Nephron (organoid): Measurements from ENCODE around the gene SMOC2.

Experiments
- H3K27ac Mint-ChIP-seq, 3 experiments: 2 replicates each; pipeline ENCODE4 v1.8.0; 2020; ENCODE audit warnings: mixed read lengths in 3 of 3, mild to moderate bottlenecking in 2 of 3, moderate library complexity in 1 of 3
- H3K27me3 Mint-ChIP-seq: 2 replicates; pipeline ENCODE4 v1.8.0; 2021; ENCODE audit warnings: low read depth, mild to moderate bottlenecking, moderate library complexity, mixed read lengths
- H3K36me3 Mint-ChIP-seq: 2 replicates; pipeline ENCODE4 v1.8.0; 2020; ENCODE audit warnings: low read depth, mixed read lengths
- H3K4me1 Mint-ChIP-seq: 2 replicates; pipeline ENCODE4 v1.8.0; 2020; ENCODE audit warnings: mixed read lengths
- H3K4me3 Mint-ChIP-seq, 3 experiments: 2 replicates each; pipeline ENCODE4 v1.8.0; 2020; ENCODE audit warnings: mild to moderate bottlenecking in 3 of 3, mixed read lengths in 3 of 3, moderate library complexity in 2 of 3
- H3K9me3 Mint-ChIP-seq: 2 replicates; pipeline ENCODE4 v1.8.0; 2020; ENCODE audit warnings: mixed read lengths
- CTCF ChIP-seq, 3 experiments: fragments of 200-600 bp; sonication (generic); IDR thresholded peaks; one replicate each; pipeline ENCODE4 v1.5.0; 2021; ENCODE audit warnings: antibody characterized with exemption in 3 of 3; ENCODE audit not compliant: unreplicated experiment in 3 of 3

Gene SMOC2

GRCh38 chr6:168472363-168472762 lies 31.4 kb downstream of the SMOC2 start:
- Mint-ChIP-seq H3K9me3 (peaks cover 16% of the 10 kb centered on the region), H3K4me1 (no peaks in the 10 kb centered on the region), H3K36me3 (no peaks in the 10 kb centered on the region), H3K4me3 (no peak overlapping the region), H3K27me3 (peaks cover 11% of the 10 kb centered on the region), H3K27ac (no peak overlapping the region)
- TF ChIP-seq CTCF (IDR thresholded peaks at IDR 0.05; ENCODE audit: unreplicated experiment in 3 of 3), result no peak

GRCh38 chr6:168473197-168473596 lies 32.2 kb downstream of the SMOC2 start:
- Mint-ChIP-seq H3K36me3 (peaks cover 3% of the 10 kb centered on the region), H3K27me3 (peaks cover 11% of the 10 kb centered on the region), H3K27ac (no peak overlapping the region), H3K4me3 (no peak overlapping the region), H3K9me3 (peaks cover 20% of the 10 kb centered on the region), H3K4me1 (no peaks in the 10 kb centered on the region)
- TF ChIP-seq CTCF (IDR thresholded peaks at IDR 0.05; ENCODE audit: unreplicated experiment in 3 of 3), result no peak

GRCh38 chr6:168475188-168476013 lies 34.4 kb downstream of the SMOC2 start:
- no peaks in the 10 kb centered on the region for H3K4me1 Mint-ChIP-seq
- no peak overlapping the region for H3K4me3 Mint-ChIP-seq
- H3K27ac Mint-ChIP-seq, result no peak overlapping the region
- peaks cover 33% of the 10 kb centered on the region for H3K9me3 Mint-ChIP-seq
- peaks cover 4% of the 10 kb centered on the region for H3K27me3 Mint-ChIP-seq
- TF ChIP-seq CTCF (IDR thresholded peaks at IDR 0.05; ENCODE audit: unreplicated experiment in 3 of 3), result no peak
- peaks cover 4% of the 10 kb centered on the region for H3K36me3 Mint-ChIP-seq

GRCh38 chr6:168479421-168479820 lies 38.4 kb downstream of the SMOC2 start:
- Mint-ChIP-seq H3K27me3 (no peaks in the 10 kb centered on the region), H3K4me3 (no peak overlapping the region), H3K27ac (no peak overlapping the region), H3K9me3 (peaks cover 27% of the 10 kb centered on the region), H3K4me1 (no peaks in the 10 kb centered on the region), H3K36me3 (peaks cover 4% of the 10 kb centered on the region)
- TF ChIP-seq CTCF (IDR thresholded peaks at IDR 0.05; ENCODE audit: unreplicated experiment in 3 of 3), result no peak

GRCh38 chr6:168480481-168480880 lies 39.5 kb downstream of the SMOC2 start:
- H3K9me3 Mint-ChIP-seq, result peaks cover 23% of the 10 kb centered on the region
- no peak overlapping the region for H3K4me3 Mint-ChIP-seq
- no peaks in the 10 kb centered on the region for H3K4me1 Mint-ChIP-seq
- no peak for TF ChIP-seq CTCF (IDR thresholded peaks at IDR 0.05; ENCODE audit: unreplicated experiment in 3 of 3)
- H3K36me3 Mint-ChIP-seq, result peaks cover 4% of the 10 kb centered on the region
- no peaks in the 10 kb centered on the region for H3K27me3 Mint-ChIP-seq
- no peak overlapping the region for H3K27ac Mint-ChIP-seq

GRCh38 chr6:168485818-168486217 lies 44.8 kb downstream of the SMOC2 start:
- no peaks in the 10 kb centered on the region for H3K27me3 Mint-ChIP-seq
- H3K4me3 Mint-ChIP-seq, result no peak overlapping the region
- H3K36me3 Mint-ChIP-seq, result no peaks in the 10 kb centered on the region
- no peak for TF ChIP-seq CTCF (IDR thresholded peaks at IDR 0.05; ENCODE audit: unreplicated experiment in 3 of 3)
- peaks cover 9% of the 10 kb centered on the region for H3K9me3 Mint-ChIP-seq
- H3K27ac Mint-ChIP-seq, result no peak overlapping the region
- H3K4me1 Mint-ChIP-seq, result no peaks in the 10 kb centered on the region
